Lower lobe of right lung (tissue), 2 donors: ENCODE data around the gene WWC1. TPM values are rescaled to one million over a fixed set of nuclear protein-coding genes. Genes with fewer than 3 reads are reported as not detected.

ENCODE experiments used
- ATAC-seq, 2 donors: fragments of 200-7000 bp; cut with Tn5 transposase; one replicate each; pipeline ENCODE4 v1.9.1; 2020 to 2022; ENCODE audit warnings: mild to moderate bottlenecking in 2 of 2, moderate library complexity in 2 of 2
- DNase-seq: peaks from one replicate; pipeline ENCODE4 v3.0.0-alpha.2; 2020
- H3K27ac ChIP-seq: fragments of 200-600 bp; one replicate; pipeline ENCODE4 v1.8.0; 2022
- H3K27me3 ChIP-seq: fragments of 200-600 bp; one replicate; pipeline ENCODE4 v1.8.0; 2022; ENCODE audit warnings: low read depth
- H3K36me3 ChIP-seq: fragments of 200-600 bp; one replicate; pipeline ENCODE4 v1.8.0; 2022; ENCODE audit warnings: mild to moderate bottlenecking
- H3K4me1 ChIP-seq: fragments of 200-600 bp; one replicate; pipeline ENCODE4 v1.8.0; 2022
- H3K4me3 ChIP-seq: fragments of 200-600 bp; one replicate; pipeline ENCODE4 v1.8.0; 2022; ENCODE audit warnings: mild to moderate bottlenecking
- H3K9me3 ChIP-seq: fragments of 200-600 bp; one replicate; pipeline ENCODE4 v1.8.0; 2022
- intact Hi-C: fragments of 100-400 bp; cut with DNase I; formaldehyde crosslinking; loops from one replicate; pipeline ENCODE4 v1.11.0; 2022
- total RNA-seq: library from RNA; stranded (reverse); fragmentation: NEBNext Ultra II Directional; extraction: Animal tissue kit (Norgen Biotek cat#: 25700); gene quantifications from one replicate; pipeline ENCODE4 v1.2.1, GENCODE V29; 2021
- TF ChIP-seq, protein P1 (sequence below): fragments of 200-600 bp; IDR thresholded peaks from one replicate; pipeline ENCODE4 v1.8.0; 2022; ENCODE audit warnings: antibody characterized with exemption, mild to moderate bottlenecking
- donor health status: DM: no; HTN: yes; CAD: no; lungs with severe emphysema.

WWC1 gene
- total RNA-seq, 1 donor from 2014 or later, result 61.9 TPM

DNA sequence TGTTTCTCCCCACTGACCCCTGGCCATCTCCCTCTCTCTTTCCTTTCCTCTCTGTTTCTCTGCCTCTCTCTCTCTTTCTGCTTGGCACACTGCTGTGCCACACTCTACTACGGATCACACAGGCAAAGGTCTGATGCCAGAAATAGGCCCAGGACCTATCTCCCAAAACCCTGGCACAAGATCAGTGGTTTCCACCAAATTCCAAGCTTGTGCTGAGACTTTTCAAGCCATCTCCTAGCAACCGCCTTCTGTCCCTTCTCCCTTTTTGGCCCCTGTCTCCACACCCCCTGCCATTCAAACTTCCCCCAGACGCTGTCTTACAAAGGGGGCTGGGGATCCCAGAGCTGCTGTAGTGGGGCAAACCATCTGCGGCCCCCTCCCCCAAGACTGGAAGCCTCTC is 156.4 kb downstream of the WWC1 start:
- Histone ChIP-seq H3K9me3 (no peaks in the 10 kb centered on the region), H3K27ac (no peak overlapping the region), H3K27me3 (no peaks in the 10 kb centered on the region), H3K4me3 (no peak overlapping the region), H3K4me1 (no peaks in the 10 kb centered on the region), H3K36me3 (peaks cover 29% of the 10 kb centered on the region)
- intact Hi-C loops, result no loop called here
- ATAC-seq (no peak), DNase-seq (no peak)
- TF ChIP-seq, protein P1, sequence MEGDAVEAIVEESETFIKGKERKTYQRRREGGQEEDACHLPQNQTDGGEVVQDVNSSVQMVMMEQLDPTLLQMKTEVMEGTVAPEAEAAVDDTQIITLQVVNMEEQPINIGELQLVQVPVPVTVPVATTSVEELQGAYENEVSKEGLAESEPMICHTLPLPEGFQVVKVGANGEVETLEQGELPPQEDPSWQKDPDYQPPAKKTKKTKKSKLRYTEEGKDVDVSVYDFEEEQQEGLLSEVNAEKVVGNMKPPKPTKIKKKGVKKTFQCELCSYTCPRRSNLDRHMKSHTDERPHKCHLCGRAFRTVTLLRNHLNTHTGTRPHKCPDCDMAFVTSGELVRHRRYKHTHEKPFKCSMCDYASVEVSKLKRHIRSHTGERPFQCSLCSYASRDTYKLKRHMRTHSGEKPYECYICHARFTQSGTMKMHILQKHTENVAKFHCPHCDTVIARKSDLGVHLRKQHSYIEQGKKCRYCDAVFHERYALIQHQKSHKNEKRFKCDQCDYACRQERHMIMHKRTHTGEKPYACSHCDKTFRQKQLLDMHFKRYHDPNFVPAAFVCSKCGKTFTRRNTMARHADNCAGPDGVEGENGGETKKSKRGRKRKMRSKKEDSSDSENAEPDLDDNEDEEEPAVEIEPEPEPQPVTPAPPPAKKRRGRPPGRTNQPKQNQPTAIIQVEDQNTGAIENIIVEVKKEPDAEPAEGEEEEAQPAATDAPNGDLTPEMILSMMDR, result no peak

- DNase-seq (no peak), ATAC-seq (peak in 1 of 2 donors; percentile 44)
- intact Hi-C loops, result no loop called here
Measured at GRCh38 chr5:168449166-168449565, 157.7 kb downstream of the WWC1 start.

GRCh38 chr5:168451565-168451964 is 160.1 kb downstream of the WWC1 start:
- Histone ChIP-seq H3K9me3 (no peaks in the 10 kb centered on the region), H3K4me1 (no peaks in the 10 kb centered on the region), H3K27me3 (no peaks in the 10 kb centered on the region), H3K4me3 (no peak overlapping the region), H3K27ac (no peak overlapping the region), H3K36me3 (peaks cover 32% of the 10 kb centered on the region)
- intact Hi-C loops, result no loop called here
- TF ChIP-seq, protein P1, result no peak
- no peak for DNase-seq
- ATAC-seq, result no peak

More at GRCh38 chr5:168449166-168449565, 157.7 kb downstream of the WWC1 start:
- Histone ChIP-seq H3K27me3 (no peaks in the 10 kb centered on the region), H3K4me3 (no peak overlapping the region), H3K36me3 (peaks cover 23% of the 10 kb centered on the region), H3K4me1 (no peaks in the 10 kb centered on the region), H3K27ac (no peak overlapping the region), H3K9me3 (no peaks in the 10 kb centered on the region)
- TF ChIP-seq, protein P1, result no peak

GRCh38 chr5:168455201-168455600 is 163.8 kb downstream of the WWC1 start:
- no peak for DNase-seq
- peak; percentile 16 to 22 for ATAC-seq
- H3K36me3 ChIP-seq, result peaks cover 50% of the 10 kb centered on the region
- no peaks in the 10 kb centered on the region for H3K27me3 ChIP-seq
- H3K27ac ChIP-seq, result no peak overlapping the region
- TF ChIP-seq, protein P1, result no peak
- intact Hi-C loops, result no loop called here
- H3K4me3 ChIP-seq, result no peak overlapping the region
- no peaks in the 10 kb centered on the region for H3K4me1 ChIP-seq
- H3K9me3 ChIP-seq, result no peaks in the 10 kb centered on the region

GRCh38 chr5:168457542-168457941 is 166.1 kb downstream of the WWC1 start:
- TF ChIP-seq, protein P1, result no peak
- Histone ChIP-seq H3K4me1 (no peaks in the 10 kb centered on the region), H3K9me3 (no peaks in the 10 kb centered on the region), H3K27ac (no peak overlapping the region), H3K4me3 (no peak overlapping the region), H3K27me3 (no peaks in the 10 kb centered on the region), H3K36me3 (peaks cover 58% of the 10 kb centered on the region)
- DNase-seq (no peak), ATAC-seq (no peak)
- intact Hi-C loops, result no loop called here

DNA sequence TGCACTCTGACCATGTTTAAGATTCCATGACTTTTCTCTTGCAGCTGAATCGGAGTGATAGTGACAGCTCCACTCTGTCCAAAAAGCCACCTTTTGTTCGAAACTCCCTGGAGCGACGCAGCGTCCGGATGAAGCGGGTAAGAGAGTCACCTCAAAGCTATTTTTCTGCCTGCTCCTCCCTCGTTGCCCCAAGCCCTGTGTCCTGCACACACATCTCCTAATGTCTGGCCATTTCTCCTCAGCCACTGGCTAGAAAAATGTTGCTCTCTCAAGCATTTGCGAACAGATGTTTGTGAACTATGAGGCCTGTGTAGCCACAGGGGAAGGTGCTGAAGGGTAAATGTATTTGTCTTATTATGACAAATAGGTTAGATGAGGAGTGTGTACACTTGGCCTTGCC is 169.2 kb downstream of the WWC1 start:
- no peak for DNase-seq
- Histone ChIP-seq H3K27me3 (no peaks in the 10 kb centered on the region), H3K4me1 (no peaks in the 10 kb centered on the region), H3K36me3 (peaks cover 51% of the 10 kb centered on the region), H3K4me3 (no peak overlapping the region), H3K27ac (no peak overlapping the region), H3K9me3 (no peaks in the 10 kb centered on the region)
- TF ChIP-seq, protein P1, result no peak
- intact Hi-C loops, result no loop called here
- ATAC-seq, result no peak
